Neuron (in vitro differentiated cells): ENCODE data around the gene SERPINB4.
"Not testable (repeated sequence)": the region's sequence is repeated elsewhere in the genome, so short reads cannot be mapped to it uniquely, and the experiment has no call there.

Experiments
- H2AFZ ChIP-seq: one replicate; pipeline ENCODE4 v1.6.1; 2013; ENCODE audit warnings: low read depth, mild to moderate bottlenecking, inconsistent platforms, low read length, moderate library complexity
- H3K27me3 ChIP-seq: one replicate; pipeline ENCODE4 v1.6.1; 2013; ENCODE audit warnings: low read length; ENCODE audit not compliant: insufficient read depth
- H3K36me3 ChIP-seq: one replicate; pipeline ENCODE4 v1.6.1; 2013; ENCODE audit warnings: low read length; ENCODE audit not compliant: insufficient read depth
- H3K4me1 ChIP-seq: one replicate; pipeline ENCODE4 v1.6.1; 2013; ENCODE audit warnings: low read length; ENCODE audit not compliant: insufficient read depth
- H3K4me3 ChIP-seq: 2 replicates; pipeline ENCODE4 v1.5.1; 2013; ENCODE audit warnings: mild to moderate bottlenecking, low read length, moderate library complexity
- H3K9me3 ChIP-seq: one replicate; pipeline ENCODE4 v1.6.1; 2013; ENCODE audit warnings: low read length

Gene SERPINB4

GRCh38 chr18:63644142-63644541 lies at the start of gene SERPINB4:
Gene SERPINB4 (minus strand): TSS chr18:63644256. CDS start chr18:63643577, 679 bp downstream.
- not testable (repeated sequence) for H3K36me3 ChIP-seq, H3K4me1 ChIP-seq, H3K4me3 ChIP-seq, H3K27me3 ChIP-seq, H2AFZ ChIP-seq, H3K9me3 ChIP-seq

GRCh38 chr18:63689064-63689463 lies 45.0 kb upstream of the SERPINB4 start:
- Histone ChIP-seq H3K9me3 (no peaks in the 10 kb centered on the region), H3K4me3 (no peak overlapping the region), H3K27me3 (no peaks in the 10 kb centered on the region), H3K36me3 (no peaks in the 10 kb centered on the region), H2AFZ (no peak overlapping the region), H3K4me1 (no peaks in the 10 kb centered on the region)

- no peaks in the 10 kb centered on the region for H3K9me3 ChIP-seq
- no peak overlapping the region for H3K4me3 ChIP-seq
- H3K4me1 ChIP-seq, result no peaks in the 10 kb centered on the region
- no peaks in the 10 kb centered on the region for H3K36me3 ChIP-seq
- no peaks in the 10 kb centered on the region for H3K27me3 ChIP-seq
- no peak overlapping the region for H2AFZ ChIP-seq
Observed at GRCh38 chr18:63686871-63687270, 42.8 kb upstream of the SERPINB4 start.

- no peaks in the 10 kb centered on the region for H3K27me3 ChIP-seq
- H2AFZ ChIP-seq, result no peak overlapping the region
- no peaks in the 10 kb centered on the region for H3K9me3 ChIP-seq
- no peak overlapping the region for H3K4me3 ChIP-seq
- H3K4me1 ChIP-seq, result no peaks in the 10 kb centered on the region
- no peaks in the 10 kb centered on the region for H3K36me3 ChIP-seq
Observed at GRCh38 chr18:63684718-63685117, 40.7 kb upstream of the SERPINB4 start.

- Histone ChIP-seq H3K4me1 (no peaks in the 10 kb centered on the region), H2AFZ (no peak overlapping the region), H3K36me3 (no peaks in the 10 kb centered on the region), H3K27me3 (no peaks in the 10 kb centered on the region), H3K9me3 (no peaks in the 10 kb centered on the region), H3K4me3 (no peak overlapping the region)
Observed at GRCh38 chr18:63683890-63684289, 39.8 kb upstream of the SERPINB4 start.

- no peaks in the 10 kb centered on the region for H3K27me3 ChIP-seq
- no peak overlapping the region for H3K4me3 ChIP-seq
- no peak overlapping the region for H2AFZ ChIP-seq
- H3K36me3 ChIP-seq, result no peaks in the 10 kb centered on the region
- no peaks in the 10 kb centered on the region for H3K9me3 ChIP-seq
- H3K4me1 ChIP-seq, result no peaks in the 10 kb centered on the region
Observed at GRCh38 chr18:63683152-63683551, 39.1 kb upstream of the SERPINB4 start.

- Histone ChIP-seq H3K4me3 (no peak overlapping the region), H3K36me3 (no peaks in the 10 kb centered on the region), H3K27me3 (no peaks in the 10 kb centered on the region), H3K4me1 (no peaks in the 10 kb centered on the region), H3K9me3 (no peaks in the 10 kb centered on the region), H2AFZ (no peak overlapping the region)
Observed at GRCh38 chr18:63681449-63682340, 37.6 kb upstream of the SERPINB4 start.

GRCh38 chr18:63679820-63680606 lies 36.0 kb upstream of the SERPINB4 start:
- H3K4me3 ChIP-seq, result no peak overlapping the region
- H3K9me3 ChIP-seq, result no peaks in the 10 kb centered on the region
- H3K27me3 ChIP-seq, result no peaks in the 10 kb centered on the region
- H3K36me3 ChIP-seq, result no peaks in the 10 kb centered on the region
- no peak overlapping the region for H2AFZ ChIP-seq
- H3K4me1 ChIP-seq, result no peaks in the 10 kb centered on the region

GRCh38 chr18:63677500-63678225 lies 33.6 kb upstream of the SERPINB4 start:
- Histone ChIP-seq H3K4me1 (no peaks in the 10 kb centered on the region), H3K27me3 (no peaks in the 10 kb centered on the region), H3K36me3 (no peaks in the 10 kb centered on the region)

GRCh38 chr18:63676526-63677323 lies 32.7 kb upstream of the SERPINB4 start:
- no peaks in the 10 kb centered on the region for H3K4me1 ChIP-seq
- H3K4me3 ChIP-seq, result no peak overlapping the region
- no peaks in the 10 kb centered on the region for H3K27me3 ChIP-seq
- H3K36me3 ChIP-seq, result no peaks in the 10 kb centered on the region
- no peak overlapping the region for H2AFZ ChIP-seq
- no peaks in the 10 kb centered on the region for H3K9me3 ChIP-seq

More at GRCh38 chr18:63677500-63678225, 33.6 kb upstream of the SERPINB4 start:
- no peak overlapping the region for H3K4me3 ChIP-seq
- no peak overlapping the region for H2AFZ ChIP-seq
- H3K9me3 ChIP-seq, result no peaks in the 10 kb centered on the region

GRCh38 chr18:63664571-63664970 lies 20.5 kb upstream of the SERPINB4 start:
- no peaks in the 10 kb centered on the region for H3K27me3 ChIP-seq
- no peaks in the 10 kb centered on the region for H3K4me1 ChIP-seq
- H3K36me3 ChIP-seq, result no peaks in the 10 kb centered on the region
- H3K4me3 ChIP-seq, result no peak overlapping the region
- no peak overlapping the region for H2AFZ ChIP-seq
- no peaks in the 10 kb centered on the region for H3K9me3 ChIP-seq

GRCh38 chr18:63661750-63662149 lies 17.7 kb upstream of the SERPINB4 start, which contains the start of gene SERPINB3:
Gene SERPINB3 (minus strand): TSS chr18:63661893. CDS start chr18:63661216, 677 bp downstream.
- H3K9me3 ChIP-seq, H3K36me3 ChIP-seq: not testable (repeated sequence)

More at GRCh38 chr18:63661750-63662149, 17.7 kb upstream of the SERPINB4 start, which contains the start of gene SERPINB3:
- H2AFZ ChIP-seq, H3K4me1 ChIP-seq, H3K4me3 ChIP-seq, H3K27me3 ChIP-seq: not testable (repeated sequence)
